ENCODE data around the gene CCDC85C. TPM values are rescaled to one million over a fixed set of nuclear protein-coding genes. Genes with fewer than 3 reads are reported as not detected.

Gene CCDC85C
- total RNA-seq, 2 donors from 2014 or later, result 54.0 to 73.4 TPM

DNA sequence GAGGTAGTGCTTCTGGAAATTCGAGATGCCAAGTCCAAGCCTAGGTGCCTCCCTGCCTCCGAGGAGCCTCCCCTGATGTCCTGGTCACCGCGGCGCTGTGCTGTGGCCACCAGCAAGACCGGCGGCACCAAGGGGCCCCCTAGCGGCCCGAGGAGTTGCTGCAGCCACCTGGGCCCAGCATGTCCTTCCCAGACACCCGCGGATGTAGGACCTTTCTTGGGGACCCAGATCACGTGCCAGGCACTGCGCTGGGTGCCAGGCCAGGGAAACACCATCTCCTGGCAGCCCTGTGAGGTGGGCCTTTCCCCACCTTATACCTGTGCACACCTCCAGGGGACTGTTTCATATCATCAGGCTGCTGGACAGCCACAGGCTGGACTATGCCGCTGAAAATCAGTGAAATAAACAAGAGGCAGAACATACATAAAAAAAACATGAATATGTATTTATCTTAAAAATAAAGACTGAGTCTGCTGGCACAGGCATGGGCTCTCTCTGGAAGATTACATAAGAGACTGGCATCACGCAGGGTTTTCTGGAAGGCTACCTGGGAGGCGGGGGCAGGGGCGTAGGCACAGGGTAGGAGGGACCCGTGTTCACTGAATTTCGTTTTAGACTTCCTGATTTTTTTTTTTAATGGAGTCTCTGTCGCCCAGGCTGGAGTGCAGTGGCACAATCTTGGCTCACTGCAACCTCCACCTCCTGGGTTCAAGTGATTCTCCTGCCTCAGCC lies 25.0 kb upstream of the CCDC85C start:
- no peak overlapping the region for H3K27ac ChIP-seq
- no peak overlapping the region for H3K9ac ChIP-seq (ENCODE audit: low read depth in 2 of 2, low read length in 2 of 2)
- no peaks in the 10 kb centered on the region for H3K4me1 ChIP-seq
- no peaks in the 10 kb centered on the region for H3K36me3 ChIP-seq
- intact Hi-C loops (cut with DNase I), result loop anchor here (2.0 kb wide), 1 partner anchor 110 kb away; no protein-coding TSS in a partner anchor
- no peaks in the 10 kb centered on the region for H3K27me3 ChIP-seq
- TF ChIP-seq, protein P1, sequence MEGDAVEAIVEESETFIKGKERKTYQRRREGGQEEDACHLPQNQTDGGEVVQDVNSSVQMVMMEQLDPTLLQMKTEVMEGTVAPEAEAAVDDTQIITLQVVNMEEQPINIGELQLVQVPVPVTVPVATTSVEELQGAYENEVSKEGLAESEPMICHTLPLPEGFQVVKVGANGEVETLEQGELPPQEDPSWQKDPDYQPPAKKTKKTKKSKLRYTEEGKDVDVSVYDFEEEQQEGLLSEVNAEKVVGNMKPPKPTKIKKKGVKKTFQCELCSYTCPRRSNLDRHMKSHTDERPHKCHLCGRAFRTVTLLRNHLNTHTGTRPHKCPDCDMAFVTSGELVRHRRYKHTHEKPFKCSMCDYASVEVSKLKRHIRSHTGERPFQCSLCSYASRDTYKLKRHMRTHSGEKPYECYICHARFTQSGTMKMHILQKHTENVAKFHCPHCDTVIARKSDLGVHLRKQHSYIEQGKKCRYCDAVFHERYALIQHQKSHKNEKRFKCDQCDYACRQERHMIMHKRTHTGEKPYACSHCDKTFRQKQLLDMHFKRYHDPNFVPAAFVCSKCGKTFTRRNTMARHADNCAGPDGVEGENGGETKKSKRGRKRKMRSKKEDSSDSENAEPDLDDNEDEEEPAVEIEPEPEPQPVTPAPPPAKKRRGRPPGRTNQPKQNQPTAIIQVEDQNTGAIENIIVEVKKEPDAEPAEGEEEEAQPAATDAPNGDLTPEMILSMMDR (IDR thresholded peaks at IDR 0.05), result peak; percentile 92
- H3K9me3 ChIP-seq, result no peaks in the 10 kb centered on the region
- H3K4me3 ChIP-seq, result no peak overlapping the region
- peak; percentile 74 for DNase-seq

DNA sequence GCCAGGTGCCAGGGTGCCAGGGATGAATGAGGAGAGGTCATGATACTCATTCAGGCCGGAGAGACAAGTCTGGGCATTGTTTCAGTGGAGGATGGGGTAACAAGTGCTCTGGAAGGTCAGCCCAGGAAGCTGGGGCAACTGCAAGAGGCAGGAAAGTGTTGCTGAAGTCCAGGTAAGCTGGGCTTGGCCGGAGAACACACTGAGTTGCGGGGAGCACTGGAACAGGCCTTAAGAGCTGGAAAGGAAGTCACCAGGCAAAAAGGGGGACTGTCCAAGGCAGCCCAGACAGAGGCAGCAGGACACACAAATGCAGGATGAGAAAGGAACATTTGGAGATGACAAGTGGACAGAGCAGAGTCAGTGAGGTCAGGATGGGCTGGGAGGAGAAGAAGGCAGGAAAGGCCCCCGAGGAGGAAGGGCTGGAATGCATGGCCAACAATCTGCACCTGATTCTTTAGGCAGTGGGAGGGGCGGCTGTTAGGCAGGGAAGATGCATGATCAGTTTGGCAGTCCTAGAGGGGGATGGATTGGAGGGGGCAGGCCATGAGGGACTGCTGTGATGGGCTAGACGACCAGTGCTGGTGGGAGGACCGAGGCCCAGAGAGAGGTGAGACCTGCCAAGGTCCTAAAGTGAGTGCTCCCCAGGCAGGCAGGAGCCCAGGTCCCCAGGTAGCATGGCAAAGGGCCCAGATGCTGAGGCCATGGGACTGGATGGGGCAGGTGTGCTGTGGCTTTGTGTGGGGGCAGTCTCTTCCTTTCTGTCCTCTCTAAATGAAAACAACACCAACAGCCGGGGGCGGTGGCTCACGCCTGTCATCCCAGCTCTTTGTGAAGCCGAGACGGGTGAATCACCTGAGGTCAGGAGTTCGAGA lies 23.7 kb upstream of the CCDC85C start:
- intact Hi-C loops (cut with DNase I), result loop anchor here (2.0 kb wide), 1 partner anchor 109 kb away; no protein-coding TSS in a partner anchor
- no peak overlapping the region for H3K4me3 ChIP-seq
- no peak overlapping the region for H3K27ac ChIP-seq
- H3K27me3 ChIP-seq, result no peaks in the 10 kb centered on the region
- no peak overlapping the region for H3K9ac ChIP-seq (ENCODE audit: low read depth in 2 of 2, low read length in 2 of 2)
- H3K9me3 ChIP-seq, result no peaks in the 10 kb centered on the region
- no peaks in the 10 kb centered on the region for H3K4me1 ChIP-seq
- H3K36me3 ChIP-seq, result no peaks in the 10 kb centered on the region
- TF ChIP-seq, protein P1 (IDR thresholded peaks at IDR 0.05), result no peak
- no peak for DNase-seq

DNA sequence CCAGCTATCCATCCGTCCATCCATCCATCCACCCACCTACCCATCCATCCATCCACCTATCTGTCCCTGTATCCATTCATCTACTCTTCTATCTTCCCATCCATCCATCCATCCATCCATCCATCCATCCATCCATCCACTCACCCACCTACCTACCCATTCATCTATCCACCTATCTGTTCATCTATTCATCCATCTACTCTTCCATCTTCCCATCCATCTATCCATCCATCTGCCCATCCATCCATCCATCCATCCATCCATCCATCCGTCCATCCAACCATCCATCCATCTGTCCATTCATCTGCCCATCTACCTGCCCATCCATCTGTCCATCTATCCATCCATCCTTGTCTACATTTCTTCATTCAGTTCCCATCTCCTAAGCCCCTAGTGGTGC lies 23.1 kb upstream of the CCDC85C start:
- H3K27ac ChIP-seq, result no peak overlapping the region
- intact Hi-C loops (cut with DNase I), result no loop called here
- TF ChIP-seq, protein P1 (IDR thresholded peaks at IDR 0.05), result no peak
- H3K4me1 ChIP-seq, result no peaks in the 10 kb centered on the region
- no peak overlapping the region for H3K4me3 ChIP-seq
- DNase-seq, result no peak
- H3K36me3 ChIP-seq, result no peaks in the 10 kb centered on the region
- no peaks in the 10 kb centered on the region for H3K9me3 ChIP-seq
- no peaks in the 10 kb centered on the region for H3K27me3 ChIP-seq
- H3K9ac ChIP-seq (ENCODE audit: low read depth in 2 of 2, low read length in 2 of 2), result no peak overlapping the region

DNA sequence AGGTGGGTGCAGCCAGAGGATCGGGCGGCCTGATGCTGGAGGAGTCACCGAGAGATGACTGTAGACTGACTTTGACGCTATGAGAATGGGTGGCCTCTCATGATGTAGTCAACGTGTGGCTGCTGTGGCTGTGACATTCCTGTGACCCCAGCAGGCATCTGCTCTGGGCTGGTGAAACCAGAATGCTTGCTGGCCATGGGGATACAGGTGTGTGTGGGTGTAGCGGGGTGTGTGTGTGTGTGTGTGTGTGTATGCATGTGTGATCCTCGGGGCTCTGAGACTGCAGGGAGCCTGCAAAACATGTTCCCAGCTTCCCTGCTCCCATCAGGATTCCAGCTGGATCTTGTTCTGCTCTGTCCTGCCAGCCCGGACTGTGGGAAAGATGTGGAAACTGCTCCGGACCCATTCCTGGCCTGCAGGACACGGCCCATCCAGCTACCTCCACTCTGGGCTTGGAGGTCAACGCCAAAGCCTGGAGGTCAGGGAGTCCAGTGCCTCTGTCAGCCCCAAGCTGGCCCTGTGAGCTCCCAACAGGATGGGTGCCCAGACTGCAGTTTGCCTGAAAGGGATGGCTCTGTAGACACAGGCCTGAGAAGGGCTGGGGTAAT lies 22.1 kb upstream of the CCDC85C start:
- no peak for DNase-seq
- Histone ChIP-seq H3K9me3 (no peaks in the 10 kb centered on the region), H3K9ac (ENCODE audit: low read depth in 2 of 2, low read length in 2 of 2) (no peak overlapping the region), H3K27me3 (no peaks in the 10 kb centered on the region), H3K4me3 (no peak overlapping the region), H3K4me1 (no peaks in the 10 kb centered on the region), H3K36me3 (no peaks in the 10 kb centered on the region), H3K27ac (no peak overlapping the region)
- TF ChIP-seq, protein P1 (IDR thresholded peaks at IDR 0.05), result no peak
- intact Hi-C loops (cut with DNase I), result no loop called here

DNA sequence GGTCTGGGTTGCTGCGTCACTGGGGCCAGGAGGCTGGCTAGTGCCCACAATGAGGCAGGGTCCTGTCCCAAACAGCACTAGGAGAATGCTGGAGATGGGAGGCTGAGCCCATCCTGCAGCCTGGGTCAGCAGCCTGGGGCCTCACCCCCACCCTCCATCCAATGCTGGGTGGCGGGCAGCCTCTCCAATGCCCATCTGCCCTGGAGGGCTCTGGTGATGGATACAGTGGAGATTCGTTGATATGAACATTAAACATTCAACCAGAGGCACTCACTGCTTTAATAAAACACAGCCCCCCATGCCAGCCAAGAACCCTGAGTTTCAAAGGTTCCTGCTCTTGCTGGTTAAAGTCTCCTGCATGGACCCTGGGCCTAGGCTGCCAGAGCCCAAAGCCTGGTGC lies 21.5 kb upstream of the CCDC85C start:
- Histone ChIP-seq H3K36me3 (no peaks in the 10 kb centered on the region), H3K4me1 (no peaks in the 10 kb centered on the region), H3K27me3 (no peaks in the 10 kb centered on the region), H3K4me3 (no peak overlapping the region), H3K9ac (ENCODE audit: low read depth in 2 of 2, low read length in 2 of 2) (no peak overlapping the region), H3K27ac (no peak overlapping the region), H3K9me3 (no peaks in the 10 kb centered on the region)
- intact Hi-C loops (cut with DNase I), result no loop called here
- TF ChIP-seq, protein P1 (IDR thresholded peaks at IDR 0.05), result no peak
- DNase-seq, result no peak

All from colonic mucosa (tissue), 4 donors.